SJCRH30 (cell line): ENCODE measurements around the gene PLA1A. TPM values are rescaled to one million over a fixed set of nuclear protein-coding genes. Genes with fewer than 3 reads are reported as not detected.
"Not testable (repeated sequence)": the region's sequence is repeated elsewhere in the genome, so short reads cannot be mapped to it uniquely, and the experiment has no call there.

Source experiments
- DNase-seq, 2 experiments: peaks; one replicate each; pipeline ENCODE4 v3.0.0-alpha.2; 2015 to 2020
- H3K27ac ChIP-seq: fragments of 250-450 bp; sonication (Bioruptor Pico); 2 replicates; pipeline ENCODE4 v1.5.1; 2020; ENCODE audit warnings: mild to moderate bottlenecking, moderate library complexity
- H3K27me3 ChIP-seq: fragments of 250-450 bp; sonication (Bioruptor Pico); 2 replicates; pipeline ENCODE4 v1.5.1; 2020; ENCODE audit warnings: mild to moderate bottlenecking, moderate library complexity
- H3K36me3 ChIP-seq: fragments of 250-450 bp; sonication (Bioruptor Pico); 2 replicates; pipeline ENCODE4 v1.5.1; 2020; ENCODE audit warnings: mild to moderate bottlenecking, moderate library complexity
- H3K4me1 ChIP-seq: fragments of 250-450 bp; sonication (Bioruptor Pico); 2 replicates; pipeline ENCODE4 v1.5.1; 2020; ENCODE audit warnings: mild to moderate bottlenecking, moderate library complexity
- H3K4me3 ChIP-seq: fragments of 250-450 bp; sonication (Bioruptor Pico); 2 replicates; pipeline ENCODE4 v1.5.1; 2020; ENCODE audit warnings: mild to moderate bottlenecking, moderate library complexity
- H3K9me3 ChIP-seq: fragments of 250-450 bp; sonication (Bioruptor Pico); replicated peaks from 2 replicates; pipeline ENCODE4 v1.5.1; 2020; ENCODE audit warnings: mild to moderate bottlenecking, moderate library complexity
- total RNA-seq: library from RNA; depleted of rRNA; stranded (reverse); fragments of >200 nt; shearing (Covaris generic); gene quantifications from 2 replicates; pipeline ENCODE4 v1.2.3, GENCODE V29; 2014; rRNA removed

The PLA1A gene
- total RNA-seq, 1 experiment from 2014 or later = 1.2 TPM

DNA sequence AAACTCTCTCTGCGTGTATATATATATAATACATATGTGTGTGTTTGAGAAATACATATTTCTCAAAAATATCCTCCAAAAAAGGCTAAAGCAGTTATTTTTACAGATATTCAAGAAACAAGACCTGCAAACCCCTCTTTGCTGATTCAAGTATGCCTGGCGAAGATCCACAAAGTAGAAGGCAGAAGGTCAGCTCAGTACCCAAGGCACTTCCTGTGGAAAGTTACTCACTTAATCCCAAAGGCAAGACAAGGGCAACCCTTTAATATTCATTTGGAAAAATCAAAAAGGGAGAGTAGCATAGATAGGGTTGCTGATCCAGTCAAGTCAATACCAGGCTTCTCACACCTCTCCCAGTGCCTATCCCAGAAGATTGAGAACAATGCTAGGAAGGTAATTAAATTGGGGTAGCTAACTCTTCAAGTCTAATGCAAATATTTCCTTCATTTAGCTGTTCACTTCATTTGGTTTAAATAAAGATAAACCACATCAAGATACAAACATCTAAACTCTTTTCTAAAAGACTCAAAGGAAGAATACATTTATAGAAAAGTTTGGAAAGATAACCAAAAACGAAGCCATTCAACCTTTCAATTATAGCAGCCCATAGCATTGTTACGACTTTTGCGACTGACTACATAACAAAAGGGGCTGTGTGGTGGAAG lies 72.4 kb downstream of the PLA1A start:
- Histone ChIP-seq H3K4me1 (peaks cover 5% of the 10 kb centered on the region; the same call in 1 of the 2 replicates), H3K27ac (no peak overlapping the region), H3K9me3 (no peaks in the 10 kb centered on the region), H3K4me3 (no peak overlapping the region), H3K36me3 (peaks cover 20% of the 10 kb centered on the region), H3K27me3 (no peaks in the 10 kb centered on the region)
- no peak for DNase-seq

DNA sequence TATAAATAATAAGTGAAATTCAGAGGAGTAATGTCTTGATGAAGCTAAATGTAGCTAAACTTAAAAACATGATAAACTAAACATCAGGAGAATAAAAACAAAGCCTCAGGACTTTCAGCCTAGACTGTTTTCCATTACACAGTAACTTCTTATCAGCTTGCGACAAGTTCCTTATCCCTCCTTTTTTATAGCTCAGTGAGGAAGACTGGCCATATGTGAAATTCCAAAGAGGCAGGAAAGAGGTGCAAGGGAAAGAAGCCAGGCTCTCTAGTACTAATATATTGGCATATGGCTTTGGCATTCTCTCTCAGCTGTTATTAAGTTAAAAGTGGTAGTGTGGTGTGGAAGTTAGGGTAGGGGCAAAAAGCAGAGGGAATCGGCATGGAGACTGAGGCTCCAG lies 75.1 kb downstream of the PLA1A start:
- Histone ChIP-seq H3K4me3 (no peak overlapping the region), H3K27ac (no peak overlapping the region), H3K27me3 (no peaks in the 10 kb centered on the region), H3K4me1 (peaks cover 9% of the 10 kb centered on the region), H3K9me3 (no peaks in the 10 kb centered on the region), H3K36me3 (peaks cover 22% of the 10 kb centered on the region)
- no peak for DNase-seq

DNA sequence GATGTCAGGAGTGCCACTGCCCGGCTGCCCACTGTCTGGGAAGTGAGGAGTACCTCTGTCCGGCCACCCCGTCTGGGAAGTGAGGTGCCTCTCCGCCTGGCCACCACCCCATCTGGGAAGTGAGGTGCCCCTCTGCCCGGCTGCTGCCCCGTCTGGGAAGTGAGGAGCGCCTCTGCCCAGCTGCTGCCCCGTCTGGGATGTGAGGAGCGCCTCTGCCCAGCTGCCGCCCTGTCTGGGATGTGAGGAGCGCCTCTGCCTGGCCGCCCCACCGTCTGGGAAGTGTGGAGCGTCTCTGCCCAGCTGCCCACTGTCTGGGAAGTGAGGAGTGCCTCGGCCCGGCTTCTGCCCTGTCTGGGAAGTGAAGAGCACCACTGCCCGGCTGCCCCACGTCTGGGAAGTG lies 76.2 kb downstream of the PLA1A start:
- H3K9me3 ChIP-seq = no peaks in the 10 kb centered on the region
- no peak overlapping the region for H3K4me3 ChIP-seq
- DNase-seq = no peak
- H3K27ac ChIP-seq = no peak overlapping the region
- peaks cover 22% of the 10 kb centered on the region for H3K36me3 ChIP-seq
- no peaks in the 10 kb centered on the region for H3K27me3 ChIP-seq
- H3K4me1 ChIP-seq = peaks cover 10% of the 10 kb centered on the region

DNA sequence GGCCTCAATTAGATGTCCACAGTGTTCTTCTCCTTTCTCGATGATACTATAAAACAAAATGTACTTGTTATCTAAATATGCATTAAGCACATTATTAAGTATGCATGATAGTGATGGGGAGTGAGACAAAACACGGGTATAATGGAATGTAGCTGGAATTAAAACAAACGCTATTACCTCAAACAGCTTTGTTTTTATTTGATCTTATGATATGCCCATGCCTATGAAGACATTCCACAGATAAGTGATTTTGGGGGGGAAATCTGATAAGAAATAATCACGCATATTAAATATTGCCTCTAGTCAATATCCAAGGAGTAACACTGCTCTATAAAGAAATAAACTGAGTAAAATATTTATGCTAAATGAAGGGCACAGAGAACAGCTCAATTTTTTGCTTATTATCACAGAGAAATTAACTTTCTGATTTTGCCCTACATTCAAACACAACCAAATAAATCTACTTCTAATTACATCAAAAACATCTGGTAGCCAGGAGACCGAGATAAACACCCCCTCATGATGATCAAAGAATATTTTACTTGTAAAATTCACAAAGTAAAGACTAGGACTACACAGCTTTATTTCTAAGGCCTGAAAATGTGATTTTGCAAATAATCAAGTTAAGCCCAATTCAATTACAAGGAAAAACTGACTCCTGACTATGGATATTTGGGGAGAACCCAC lies 77.6 kb downstream of the PLA1A start:
- H3K4me3 ChIP-seq = peak overlapping the region; percentile 72
- peaks cover 10% of the 10 kb centered on the region for H3K4me1 ChIP-seq
- peaks cover 16% of the 10 kb centered on the region for H3K36me3 ChIP-seq
- DNase-seq = no peak
- no peaks in the 10 kb centered on the region for H3K27me3 ChIP-seq
- H3K9me3 ChIP-seq = no peaks in the 10 kb centered on the region
- no peak overlapping the region for H3K27ac ChIP-seq

DNA sequence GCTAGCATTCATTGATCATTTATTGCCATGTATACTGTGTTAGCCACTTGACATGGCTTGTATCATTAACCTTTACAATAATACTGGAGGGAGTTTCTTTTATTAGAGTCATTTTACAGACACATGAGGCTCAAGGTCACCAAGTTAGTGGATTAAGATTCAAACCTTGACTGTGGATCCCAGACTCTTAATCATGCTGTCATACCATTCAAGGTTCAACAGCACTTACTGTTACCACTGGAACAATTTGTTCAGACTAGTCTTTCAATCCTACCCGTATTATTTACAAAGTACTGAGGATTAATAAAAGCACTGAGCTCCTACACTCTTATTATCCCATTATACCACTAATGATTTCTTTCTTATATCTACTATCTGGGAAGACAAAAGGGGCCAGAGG lies 78.3 kb downstream of the PLA1A start:
- Histone ChIP-seq H3K36me3 (peaks cover 16% of the 10 kb centered on the region), H3K27me3 (no peaks in the 10 kb centered on the region), H3K4me3 (peak overlapping the region; percentile 72), H3K9me3 (no peaks in the 10 kb centered on the region), H3K27ac (peak overlapping the region; percentile 82), H3K4me1 (peaks cover 10% of the 10 kb centered on the region)
- peak in 1 of 2 experiments; percentile 13 for DNase-seq

DNA sequence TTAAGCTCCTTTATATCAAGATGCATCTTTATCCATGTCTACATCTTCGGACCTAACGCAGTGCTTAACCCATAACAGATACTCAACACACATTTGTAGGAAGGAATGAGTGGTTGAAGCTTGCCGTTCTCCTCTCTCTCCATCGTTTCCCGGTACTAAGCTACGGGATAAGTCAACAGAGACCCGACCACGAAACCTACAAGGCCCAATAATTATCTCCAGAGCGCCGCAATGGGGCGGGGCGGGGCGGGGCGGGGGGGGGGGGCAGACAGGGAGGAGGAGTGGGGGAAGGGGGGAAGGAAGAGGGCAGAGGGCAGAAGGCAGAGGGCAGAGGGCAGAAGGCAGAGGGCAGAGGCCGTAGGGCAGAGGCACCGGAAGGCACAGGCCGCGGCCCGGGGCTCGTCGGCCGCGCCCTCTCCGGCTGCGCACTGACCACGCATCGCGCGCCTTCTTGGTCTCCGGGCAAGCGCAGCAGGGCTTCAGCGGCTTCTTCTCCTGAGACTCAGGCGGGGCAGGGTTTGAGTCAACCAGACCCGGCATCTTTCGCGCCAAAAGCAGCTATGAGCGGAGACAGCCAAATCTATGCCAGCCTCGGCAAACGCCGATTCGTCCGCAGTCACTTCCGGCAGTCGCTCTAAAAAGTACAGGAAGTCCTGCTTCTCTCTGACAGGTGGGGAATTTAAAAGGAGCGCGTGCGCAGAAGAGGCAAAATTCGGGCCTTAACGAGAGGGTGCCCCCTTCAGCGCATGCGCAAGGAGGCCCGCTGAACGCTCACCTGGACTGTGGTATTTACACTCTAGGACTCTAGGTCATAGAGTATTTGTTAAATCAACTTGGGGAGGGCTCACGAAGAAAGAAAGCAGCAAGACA lies 79.3 kb downstream of the PLA1A start, which contains the start of gene COX17:
Gene COX17 (minus strand): TSS at position 636 of the 870 bp plus-strand sequence. CDS start 96 bp downstream, at position 540.
- DNase-seq = peak; percentile 96 to 98
- no peaks in the 10 kb centered on the region for H3K27me3 ChIP-seq
- H3K4me1 ChIP-seq = peaks cover 10% of the 10 kb centered on the region
- peak within 1 kb of the TSS; percentile 82 for H3K27ac ChIP-seq
- H3K36me3 ChIP-seq = peaks cover 16% of the 10 kb centered on the region
- H3K9me3 ChIP-seq = no peaks in the 10 kb centered on the region
- H3K4me3 ChIP-seq = peak within 1 kb of the TSS; percentile 72

DNA sequence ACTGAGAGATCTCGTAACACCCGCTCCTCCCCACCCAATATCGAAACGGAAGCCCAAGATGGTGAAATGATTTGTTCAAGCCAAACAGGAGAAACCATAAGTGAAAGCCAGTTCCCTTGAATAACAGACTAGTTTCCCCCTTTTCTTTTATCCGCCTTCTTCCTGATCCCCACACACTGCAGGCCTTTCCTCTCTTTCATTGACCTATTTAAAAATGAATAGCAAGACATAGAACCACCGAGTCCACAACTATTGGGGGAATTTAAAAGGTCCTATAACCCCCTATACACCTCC lies 79.9 kb downstream of the PLA1A start:
- H3K4me1 ChIP-seq = peaks cover 10% of the 10 kb centered on the region
- no peaks in the 10 kb centered on the region for H3K9me3 ChIP-seq
- H3K27me3 ChIP-seq = no peaks in the 10 kb centered on the region
- H3K36me3 ChIP-seq = peaks cover 15% of the 10 kb centered on the region
- H3K27ac ChIP-seq = peak overlapping the region; percentile 82
- peak overlapping the region; percentile 72 for H3K4me3 ChIP-seq
- DNase-seq = no peak

DNA sequence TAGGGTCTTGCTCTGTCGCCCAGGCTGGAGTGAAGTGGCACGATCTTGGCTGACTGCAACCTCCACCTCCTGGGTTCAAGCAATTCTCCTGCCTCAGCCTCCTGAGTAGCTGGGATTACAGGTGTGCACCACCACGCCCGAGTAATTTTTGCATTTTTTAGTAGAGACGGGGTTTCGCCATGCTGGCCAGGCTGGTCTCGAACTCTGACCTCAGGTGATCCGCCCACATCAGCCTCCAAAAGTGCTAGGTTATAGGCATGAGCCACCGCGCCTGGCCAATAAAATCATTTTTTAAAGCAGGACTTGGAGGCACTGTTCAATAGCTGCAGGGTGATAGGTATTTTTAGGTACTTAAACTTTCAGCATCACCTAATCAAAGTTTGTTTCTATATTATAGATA lies 80.5 kb downstream of the PLA1A start:
- DNase-seq, H3K27ac ChIP-seq: not testable (repeated sequence)
- peaks cover 10% of the 10 kb centered on the region for H3K4me1 ChIP-seq

More for the DNA sequence above, 80.5 kb downstream of the PLA1A start:
- H3K4me3 ChIP-seq, H3K9me3 ChIP-seq, H3K27me3 ChIP-seq: not testable (repeated sequence)
- peaks cover 11% of the 10 kb centered on the region; the same call in 1 of the 2 replicates for H3K36me3 ChIP-seq

Other genes starting within 250 kb of the PLA1A start
- gene TMEM39A, start 134.3 kb upstream of the PLA1A start, total RNA-seq = 35.7 and 38.7 TPM in 2 replicates
- 16.4 and 18.6 TPM in 2 replicates for gene POGLUT1, start 128.9 kb upstream of the PLA1A start, total RNA-seq
- gene TIMMDC1, start 99.3 kb upstream of the PLA1A start, total RNA-seq = 67.9 and 74.0 TPM in 2 replicates
- gene CD80, start 38.3 kb upstream of the PLA1A start, total RNA-seq = 0.12 TPM in 1 of 2 replicates, not detected in the other
- 0.06 and 0.15 TPM in 2 replicates for gene ADPRH, start 18.4 kb upstream of the PLA1A start, total RNA-seq
- 0.10 TPM in 1 of 2 replicates, not detected in the other for gene POPDC2, start 62.7 kb downstream of the PLA1A start, total RNA-seq
- gene COX17, start 79.5 kb downstream of the PLA1A start, total RNA-seq = 48.9 and 62.9 TPM in 2 replicates
- 0.08 and 0.10 TPM in 2 replicates for gene CFAP91, start 105.1 kb downstream of the PLA1A start, total RNA-seq
- not detected in 2 replicates for gene NR1I2, start 184.2 kb downstream of the PLA1A start, total RNA-seq